IMR-90 (cell line): ENCODE data around the gene ZNF611. TPM values are rescaled to one million over a fixed set of nuclear protein-coding genes. Genes with fewer than 3 reads are reported as not detected.

Source experiments
- ATAC-seq: fragments of 200-7000 bp; cut with Tn5 transposase; 2 replicates; pipeline ENCODE4 v1.9.1; 2020; ENCODE audit warnings: low read depth, mild to moderate bottlenecking, moderate library complexity
- BruUV-seq: library from RNA; stranded (reverse); fragments of 400-500 nt; replicated peaks from 2 replicates; lab custom pipeline; 2021; lab: Mats Ljungman, UMichigan
- CTCF ChIA-PET: fragments of 300-600 bp; formaldehyde crosslinking; extraction: SDS; loops from one replicate; lab custom pipeline; 2021; ENCODE audit warnings: antibody characterized with exemption; lab: Yijun Ruan, JAX
- POLR2A ChIA-PET: fragments of 300-600 bp; sonication (Branson Sonifier 250); formaldehyde crosslinking; loops from one replicate; lab custom pipeline; 2022; ENCODE audit warnings: antibody characterized with exemption; ENCODE audit not compliant: unreplicated experiment; lab: Charles Lee
- DNase-seq: peaks from one replicate; pipeline ENCODE4 v3.0.0; 2013
- H2AFZ ChIP-seq: replicated peaks from 2 replicates; pipeline ENCODE3; 2013; ENCODE audit warnings: low read length, mild to moderate bottlenecking; ENCODE audit not compliant: poor library complexity
- H2AK5ac ChIP-seq: 2 replicates; pipeline ENCODE4 v1.6.1; 2013; ENCODE audit warnings: low read depth, low read length, inconsistent platforms
- H2AK9ac ChIP-seq: replicated peaks from 2 replicates; pipeline ENCODE3; 2013; ENCODE audit warnings: mild to moderate bottlenecking, low read depth, low read length, moderate library complexity; ENCODE audit not compliant: poor library complexity
- H2BK120ac ChIP-seq: 2 replicates; pipeline ENCODE4 v1.6.1; 2013; ENCODE audit warnings: low read depth, low read length, inconsistent platforms
- H2BK15ac ChIP-seq: 3 replicates; pipeline ENCODE4 v1.6.1; 2013; ENCODE audit warnings: low read depth, low read length, inconsistent platforms
- H2BK20ac ChIP-seq: 2 replicates; pipeline ENCODE4 v1.6.1; 2013; ENCODE audit warnings: low read depth, mild to moderate bottlenecking, inconsistent platforms, low read length, moderate library complexity
- H2BK5ac ChIP-seq: 2 replicates; pipeline ENCODE4 v1.6.1; 2013; ENCODE audit warnings: mild to moderate bottlenecking, low read depth, low read length, inconsistent platforms; ENCODE audit not compliant: poor library complexity, severe bottlenecking
- H3K14ac ChIP-seq: replicated peaks from 2 replicates; pipeline ENCODE4 v1.6.1; 2013; ENCODE audit warnings: low read depth, low read length, inconsistent platforms
- H3K18ac ChIP-seq: 2 replicates; pipeline ENCODE4 v1.6.1; 2013; ENCODE audit warnings: low read depth, low read length, control low read depth
- H3K23ac ChIP-seq: 2 replicates; pipeline ENCODE4 v1.6.1; 2013; ENCODE audit warnings: low read depth, low read length, inconsistent platforms
- H3K27ac ChIP-seq: 2 replicates; pipeline ENCODE4 v1.5.1; 2013; ENCODE audit warnings: mild to moderate bottlenecking, control low read depth, low read length; ENCODE audit not compliant: insufficient read depth
- H3K27me3 ChIP-seq: 2 replicates; pipeline ENCODE4 v1.6.1; 2013; ENCODE audit warnings: low read length; ENCODE audit not compliant: control insufficient read depth, insufficient read depth
- H3K36me3 ChIP-seq: 2 replicates; pipeline ENCODE4 v1.6.1; 2013; ENCODE audit warnings: low read length, mixed read lengths; ENCODE audit not compliant: control insufficient read depth, insufficient read depth
- H3K4ac ChIP-seq: 2 replicates; pipeline ENCODE4 v1.6.1; 2013; ENCODE audit warnings: low read depth, low read length, inconsistent platforms
- H3K4me1 ChIP-seq: 2 replicates; pipeline ENCODE4 v1.6.1; 2013; ENCODE audit warnings: low read length, mixed read lengths; ENCODE audit not compliant: control insufficient read depth, insufficient read depth
- H3K4me2 ChIP-seq: 2 replicates; pipeline ENCODE4 v1.6.1; 2013; ENCODE audit warnings: low read depth, mild to moderate bottlenecking, control low read depth, low read length, moderate library complexity
- H3K4me3 ChIP-seq: 2 replicates; pipeline ENCODE4 v1.5.1; 2013; ENCODE audit warnings: low read depth, mild to moderate bottlenecking, control low read depth, low read length, moderate library complexity; ENCODE audit not compliant: insufficient read depth
- H3K56ac ChIP-seq: 2 replicates; pipeline ENCODE4 v1.6.1; 2013; ENCODE audit warnings: low read length, inconsistent platforms; ENCODE audit not compliant: insufficient read depth; ENCODE audit errors: extremely low read depth
- H3K79me1 ChIP-seq, 2 experiments: 2 replicates each; pipeline ENCODE4 v1.6.1; 2013; ENCODE audit warnings: low read length in 2 of 2, inconsistent platforms in 1 of 2, low read depth in 1 of 2
- H3K9ac ChIP-seq: 2 replicates; pipeline ENCODE4 v1.6.1; 2013; ENCODE audit warnings: low read depth, low read length, control low read depth
- H3K9me1 ChIP-seq: 2 replicates; pipeline ENCODE4 v1.6.1; 2013; ENCODE audit warnings: low read length, inconsistent platforms; ENCODE audit not compliant: insufficient read depth
- H3K9me3 ChIP-seq: 2 replicates; pipeline ENCODE4 v1.6.1; 2013; ENCODE audit warnings: low read length; ENCODE audit not compliant: control insufficient read depth, insufficient read depth
- H4K20me1 ChIP-seq: 2 replicates; pipeline ENCODE4 v1.6.1; 2013; ENCODE audit warnings: low read length, inconsistent platforms; ENCODE audit not compliant: insufficient read depth
- H4K5ac ChIP-seq: 2 replicates; pipeline ENCODE4 v1.6.1; 2013; ENCODE audit warnings: mild to moderate bottlenecking, low read depth, low read length, control low read depth
- H4K8ac ChIP-seq, 2 experiments: 2 replicates each; pipeline ENCODE4 v1.6.1; 2013; ENCODE audit warnings: low read depth in 2 of 2, low read length in 2 of 2, control low read depth in 1 of 2, inconsistent platforms in 1 of 2
- H4K91ac ChIP-seq: 2 replicates; pipeline ENCODE4 v1.6.1; 2013; ENCODE audit warnings: low read depth, low read length, inconsistent platforms; ENCODE audit not compliant: insufficient read depth
- BHLHE40 ChIP-seq: fragments of 150-350 bp; IDR thresholded peaks from 2 replicates; pipeline ENCODE4 v1.6.1; 2016; ENCODE audit warnings: mild to moderate bottlenecking, low read depth, low read length
- CEBPB ChIP-seq: IDR thresholded peaks from 2 replicates; pipeline ENCODE4 v1.6.1; 2012; ENCODE audit warnings: low read depth, low read length, improper control_type of control experiment
- CHD1 ChIP-seq: IDR thresholded peaks from 2 replicates; pipeline ENCODE4 v1.6.1; 2012; ENCODE audit warnings: low read depth, low read length, improper control_type of control experiment
- CTCF ChIP-seq: conservative IDR thresholded peaks from 2 replicates; pipeline ENCODE4 v1.5.1; 2012; ENCODE audit warnings: mild to moderate bottlenecking, low read depth, low read length, improper control_type of control experiment
- ELK1 ChIP-seq: fragments of 150-350 bp; IDR thresholded peaks from 2 replicates; pipeline ENCODE4 v1.6.1; 2016; ENCODE audit warnings: low read depth, mild to moderate bottlenecking, low read length, moderate library complexity, borderline replicate concordance
- FOS ChIP-seq: fragments of 150-350 bp; IDR thresholded peaks from 2 replicates; pipeline ENCODE4 v1.6.1; 2016; ENCODE audit warnings: low read depth, low read length
- MAFK ChIP-seq: IDR thresholded peaks from 2 replicates; pipeline ENCODE4 v1.6.1; 2012; ENCODE audit warnings: low read depth, low read length, improper control_type of control experiment
- MAZ ChIP-seq: IDR thresholded peaks from 2 replicates; pipeline ENCODE4 v1.6.1; 2012; ENCODE audit warnings: low read depth, mild to moderate bottlenecking, low read length, improper control_type of control experiment, moderate library complexity, borderline replicate concordance
- MXI1 ChIP-seq: IDR thresholded peaks from 2 replicates; pipeline ENCODE4 v1.6.1; 2012; ENCODE audit warnings: low read depth, mild to moderate bottlenecking, low read length, moderate library complexity, borderline replicate concordance
- NFE2L2 ChIP-seq: fragments of 150-350 bp; IDR thresholded peaks from 2 replicates; pipeline ENCODE4 v1.6.1; 2016; ENCODE audit warnings: low read depth, mild to moderate bottlenecking, low read length
- POLR2A ChIP-seq: IDR thresholded peaks from 2 replicates; pipeline ENCODE4 v1.6.1; 2012; ENCODE audit warnings: mild to moderate bottlenecking, low read depth, low read length
- RAD21 ChIP-seq: IDR thresholded peaks from 2 replicates; pipeline ENCODE4 v1.6.1; 2012; ENCODE audit warnings: low read length, improper control_type of control experiment
- RCOR1 ChIP-seq: IDR thresholded peaks from 2 replicates; pipeline ENCODE4 v1.6.1; 2012; ENCODE audit warnings: mild to moderate bottlenecking, low read length, improper control_type of control experiment; ENCODE audit not compliant: insufficient replicate concordance
- RFX5 ChIP-seq: IDR thresholded peaks from 2 replicates; pipeline ENCODE4 v1.8.0; 2012; ENCODE audit warnings: low read depth, mild to moderate bottlenecking, low read length, moderate library complexity
- SMC3 ChIP-seq: fragments of 150-350 bp; IDR thresholded peaks from 2 replicates; pipeline ENCODE4 v1.6.1; 2016; ENCODE audit warnings: low read depth, mild to moderate bottlenecking, antibody characterized with exemption, low read length, moderate library complexity
- USF2 ChIP-seq: fragments of 150-350 bp; IDR thresholded peaks from 2 replicates; pipeline ENCODE4 v1.6.1; 2017; ENCODE audit warnings: mild to moderate bottlenecking, antibody characterized with exemption, low read length, low read depth
- WGBS, 2 experiments: methylation state at CpG; one replicate each; pipeline versions ENCODE4 v1.1.5 to v1.1.7; 2013; ENCODE audit warnings: missing lambda C conversion rate in 2 of 2; ENCODE audit not compliant: insufficient read length in 1 of 2; ENCODE audit errors: extremely low coverage in 2 of 2; 5-methylcytosine and 5-hydroxymethylcytosine counted together
- dilution Hi-C: fragments of 300-500 bp; cut with HindIII; formaldehyde crosslinking; loops from one replicate; pipeline ENCODE4 v1.14.3; 2018; ENCODE audit warnings: low sequenced_read_pairs; ENCODE audit not compliant: unreplicated experiment
- in situ Hi-C: fragments of 300-500 bp; cut with MboI; formaldehyde crosslinking; loops from 3 replicates; pipeline ENCODE4 v1.14.3; 2019; ENCODE audit warnings: low sequenced_read_pairs, inconsistent platforms, mixed read lengths
- intact Hi-C: fragments of 100-400 bp; cut with micrococcal nuclease; formaldehyde crosslinking; loops from 2 replicates; pipeline ENCODE4 v1.10.0; 2022
- polyA plus RNA-seq, 3 experiments: library from polyadenylated mRNA; depleted of rRNA; stranded (reverse); fragments of >200 nt; gene quantifications; 2 replicates each; pipeline ENCODE4 v1.2.3, GENCODE V29; 2012; ENCODE audit warnings: low replicate concordance in 1 of 3
- total RNA-seq: library from RNA; depleted of rRNA; stranded (reverse); fragments of >200 nt; gene quantifications from 2 replicates; pipeline ENCODE4 v1.2.3, GENCODE V29; 2012

The ZNF611 gene
- total and polyA plus RNA-seq, 2 of the 4 experiments (the other 2 are of a cell fraction): 3.8 to 8.8 TPM

- DNase-seq: no peak
- dilution Hi-C loops: no loop called here
Observed at GRCh38 chr19:52742516-52742915, 7.7 kb upstream of the ZNF611 start.

More at GRCh38 chr19:52742516-52742915, 7.7 kb upstream of the ZNF611 start:
- no peak overlapping the region for H3K23ac ChIP-seq
- H3K27ac ChIP-seq: no peak overlapping the region
- H4K5ac ChIP-seq: no peak overlapping the region
- H2AK9ac ChIP-seq: no peak overlapping the region
- H3K9me3 ChIP-seq: no peaks in the 10 kb centered on the region; the same call in 1 of the 2 replicates
- H2BK20ac ChIP-seq: no peak overlapping the region
- H3K14ac ChIP-seq: no peak overlapping the region
- no peak overlapping the region for H2BK15ac ChIP-seq
- no peaks in the 10 kb centered on the region for H3K27me3 ChIP-seq
- H3K9ac ChIP-seq: no peak overlapping the region
- no peak overlapping the region for H3K56ac ChIP-seq
- intact Hi-C loops (loop anchor here (10.0 kb wide), 1 partner anchor 208 kb away; no protein-coding TSS in a partner anchor), in situ Hi-C loops (no loop called here)
- no CpG with 5 or more reads among the region's 3 CpGs for WGBS, 2 experiments
- BruUV-seq: no TSS peak
- no peak overlapping the region for H2BK120ac ChIP-seq
- POLR2A ChIA-PET: no interaction called here
- no peak overlapping the region for H3K4ac ChIP-seq
- H2AFZ ChIP-seq: no peak overlapping the region
- no peak overlapping the region for H2BK5ac ChIP-seq
- no peaks in the 10 kb centered on the region for H3K9me1 ChIP-seq
- H3K79me1 ChIP-seq: no peaks in the 10 kb centered on the region
- H4K20me1 ChIP-seq: no peaks in the 10 kb centered on the region
- H3K4me3 ChIP-seq: no peak overlapping the region
- no peak overlapping the region for H3K18ac ChIP-seq
- CTCF ChIA-PET: no interaction called here
- H4K91ac ChIP-seq: no peak overlapping the region
- H4K8ac ChIP-seq: no peak overlapping the region
- H3K4me1 ChIP-seq: no peaks in the 10 kb centered on the region
- no peak overlapping the region for H2AK5ac ChIP-seq
- no peaks in the 10 kb centered on the region for H3K36me3 ChIP-seq
- no peak overlapping the region for H3K4me2 ChIP-seq
- ATAC-seq: no peak
- TF ChIP-seq CHD1 (no peak), NFE2L2 (no peak), MXI1 (no peak), MAFK (no peak), RFX5 (no peak), MAZ (no peak), USF2 (no peak), CEBPB (no peak), BHLHE40 (no peak), SMC3 (no peak), POLR2A (no peak), RAD21 (no peak), FOS (no peak), CTCF (no peak), RCOR1 (no peak), ELK1 (no peak)
